ENCODE data around the gene RYR2.

The RYR2 gene

GRCh38 chr1:237858992-237859391 lies 817.0 kb downstream of the RYR2 start:
- H3K4me2 ChIP-seq (ENCODE audit: low read length) = no peak overlapping the region
- no peaks in the 10 kb centered on the region for H3K79me2 ChIP-seq
- no peaks in the 10 kb centered on the region for H3K36me3 ChIP-seq (ENCODE audit: control insufficient read depth, insufficient read depth, low read length)
- TF ChIP-seq, protein P1, sequence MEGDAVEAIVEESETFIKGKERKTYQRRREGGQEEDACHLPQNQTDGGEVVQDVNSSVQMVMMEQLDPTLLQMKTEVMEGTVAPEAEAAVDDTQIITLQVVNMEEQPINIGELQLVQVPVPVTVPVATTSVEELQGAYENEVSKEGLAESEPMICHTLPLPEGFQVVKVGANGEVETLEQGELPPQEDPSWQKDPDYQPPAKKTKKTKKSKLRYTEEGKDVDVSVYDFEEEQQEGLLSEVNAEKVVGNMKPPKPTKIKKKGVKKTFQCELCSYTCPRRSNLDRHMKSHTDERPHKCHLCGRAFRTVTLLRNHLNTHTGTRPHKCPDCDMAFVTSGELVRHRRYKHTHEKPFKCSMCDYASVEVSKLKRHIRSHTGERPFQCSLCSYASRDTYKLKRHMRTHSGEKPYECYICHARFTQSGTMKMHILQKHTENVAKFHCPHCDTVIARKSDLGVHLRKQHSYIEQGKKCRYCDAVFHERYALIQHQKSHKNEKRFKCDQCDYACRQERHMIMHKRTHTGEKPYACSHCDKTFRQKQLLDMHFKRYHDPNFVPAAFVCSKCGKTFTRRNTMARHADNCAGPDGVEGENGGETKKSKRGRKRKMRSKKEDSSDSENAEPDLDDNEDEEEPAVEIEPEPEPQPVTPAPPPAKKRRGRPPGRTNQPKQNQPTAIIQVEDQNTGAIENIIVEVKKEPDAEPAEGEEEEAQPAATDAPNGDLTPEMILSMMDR (IDR thresholded peaks at IDR 0.05) = no peak
- H3K27ac ChIP-seq = no peak overlapping the region
- H3K4me3 ChIP-seq (ENCODE audit: low read depth, low read length) = no peak overlapping the region
- no peaks in the 10 kb centered on the region for H3K4me1 ChIP-seq
- H3K9me3 ChIP-seq (ENCODE audit: control insufficient read depth, low read length) = no peaks in the 10 kb centered on the region
- H3K27me3 ChIP-seq (ENCODE audit: control insufficient read depth, insufficient read depth, low read length) = no peaks in the 10 kb centered on the region
- no peak overlapping the region for H2AFZ ChIP-seq
- H3K9ac ChIP-seq = no peak overlapping the region

- TF ChIP-seq, protein P1 (IDR thresholded peaks at IDR 0.05) = no peak
- H3K27ac ChIP-seq = no peak overlapping the region
- H3K27me3 ChIP-seq (ENCODE audit: control insufficient read depth, insufficient read depth, low read length) = no peaks in the 10 kb centered on the region
- no peak overlapping the region for H3K9ac ChIP-seq
- H3K79me2 ChIP-seq = no peaks in the 10 kb centered on the region
- no peaks in the 10 kb centered on the region for H3K9me3 ChIP-seq (ENCODE audit: control insufficient read depth, low read length)
- no peaks in the 10 kb centered on the region for H3K4me1 ChIP-seq
- H3K36me3 ChIP-seq (ENCODE audit: control insufficient read depth, insufficient read depth, low read length) = no peaks in the 10 kb centered on the region
- H3K4me2 ChIP-seq (ENCODE audit: low read length) = no peak overlapping the region
- no peak overlapping the region for H2AFZ ChIP-seq
- H3K4me3 ChIP-seq (ENCODE audit: low read depth, low read length) = no peak overlapping the region
Measured at GRCh38 chr1:237861944-237862343, 820.0 kb downstream of the RYR2 start.

GRCh38 chr1:237863234-237863633 lies 821.2 kb downstream of the RYR2 start:
- Histone ChIP-seq H3K79me2 (no peaks in the 10 kb centered on the region), H3K36me3 (ENCODE audit: control insufficient read depth, insufficient read depth, low read length) (no peaks in the 10 kb centered on the region), H3K4me3 (ENCODE audit: low read depth, low read length) (no peak overlapping the region), H3K9me3 (ENCODE audit: control insufficient read depth, low read length) (no peaks in the 10 kb centered on the region), H3K4me2 (ENCODE audit: low read length) (no peak overlapping the region), H2AFZ (no peak overlapping the region), H3K27me3 (ENCODE audit: control insufficient read depth, insufficient read depth, low read length) (no peaks in the 10 kb centered on the region), H3K27ac (no peak overlapping the region), H3K9ac (no peak overlapping the region), H3K4me1 (no peaks in the 10 kb centered on the region)
- TF ChIP-seq, protein P1 (IDR thresholded peaks at IDR 0.05) = no peak

DNA sequence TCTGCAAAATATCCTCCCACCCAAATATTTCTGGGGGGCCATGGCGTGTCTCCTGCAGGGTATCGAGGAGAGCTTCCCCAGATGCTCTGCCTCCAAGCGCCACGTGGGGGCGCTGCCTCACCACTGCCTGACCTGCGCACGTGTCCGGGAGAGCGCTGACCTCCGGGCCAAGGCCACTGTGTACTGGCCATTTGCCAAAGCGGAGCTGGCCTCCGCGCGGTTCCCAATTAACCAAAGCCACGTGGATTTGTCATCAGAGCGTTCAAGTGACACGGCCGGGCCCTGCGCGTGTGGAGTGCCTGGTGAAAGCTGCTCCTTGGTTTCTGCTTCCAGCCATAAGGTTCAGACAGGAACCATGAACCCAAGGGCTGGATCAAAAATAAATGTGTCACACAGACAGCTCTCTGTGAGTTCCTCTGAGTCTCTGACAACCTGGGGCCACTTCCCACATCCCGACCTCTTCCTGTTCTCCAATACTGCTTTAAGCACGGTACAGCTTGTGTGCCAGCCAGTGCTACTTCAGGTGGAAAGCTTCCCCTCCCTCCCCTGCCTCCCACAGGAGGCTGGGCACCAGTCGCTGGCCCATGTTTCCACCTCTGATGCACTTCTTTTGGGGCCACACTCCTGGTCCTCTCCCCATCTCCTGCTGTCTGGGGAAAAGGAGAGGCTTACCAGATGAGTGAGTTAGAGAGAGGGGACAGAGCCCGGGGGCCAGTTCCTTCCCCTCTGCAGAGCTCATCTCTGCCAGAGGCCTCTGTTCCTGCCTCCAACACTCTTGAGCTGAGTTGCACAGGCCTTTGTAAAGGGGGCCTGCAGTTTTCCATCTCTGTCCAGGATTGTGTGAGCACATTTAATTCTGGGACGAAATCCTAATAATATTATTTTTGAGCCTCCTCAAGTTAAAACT lies 822.6 kb downstream of the RYR2 start:
- no peaks in the 10 kb centered on the region for H3K27me3 ChIP-seq (ENCODE audit: control insufficient read depth, insufficient read depth, low read length)
- no peaks in the 10 kb centered on the region for H3K4me1 ChIP-seq
- no peaks in the 10 kb centered on the region for H3K79me2 ChIP-seq
- H3K27ac ChIP-seq = no peak overlapping the region
- TF ChIP-seq, protein P1 (IDR thresholded peaks at IDR 0.05) = peak; percentile 33
- no peak overlapping the region for H3K9ac ChIP-seq
- peak overlapping the region; percentile 64 for H3K4me2 ChIP-seq (ENCODE audit: low read length)
- H3K36me3 ChIP-seq (ENCODE audit: control insufficient read depth, insufficient read depth, low read length) = no peaks in the 10 kb centered on the region
- H2AFZ ChIP-seq = no peak overlapping the region
- no peak overlapping the region for H3K4me3 ChIP-seq (ENCODE audit: low read depth, low read length)
- H3K9me3 ChIP-seq (ENCODE audit: control insufficient read depth, low read length) = no peaks in the 10 kb centered on the region
